ENCODE results near the gene SOWAHC. TPM values are rescaled to one million over a fixed set of nuclear protein-coding genes. Genes with fewer than 3 reads are reported as not detected.
"Not testable (repeated sequence)": the region's sequence is repeated elsewhere in the genome, so short reads cannot be mapped to it uniquely, and the experiment has no call there.

Gene SOWAHC, protein sequence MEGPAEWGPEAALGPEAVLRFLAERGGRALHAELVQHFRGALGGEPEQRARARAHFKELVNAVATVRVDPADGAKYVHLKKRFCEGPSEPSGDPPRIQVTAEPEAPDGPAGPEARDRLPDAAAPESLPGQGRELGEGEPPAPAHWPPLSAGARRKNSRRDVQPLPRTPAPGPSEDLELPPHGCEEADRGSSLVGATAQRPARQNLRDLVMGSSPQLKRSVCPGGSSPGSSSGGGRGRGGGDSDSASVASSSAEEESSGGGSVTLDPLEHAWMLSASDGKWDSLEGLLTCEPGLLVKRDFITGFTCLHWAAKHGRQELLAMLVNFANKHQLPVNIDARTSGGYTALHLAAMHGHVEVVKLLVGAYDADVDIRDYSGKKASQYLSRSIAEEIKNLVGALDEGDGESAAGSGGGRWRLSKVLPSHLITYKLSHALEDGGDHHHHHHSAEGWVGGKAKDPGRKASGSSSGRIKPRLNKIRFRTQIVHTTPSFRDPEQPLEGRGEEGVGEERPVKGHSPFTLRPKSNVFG
- polyA plus RNA-seq (ENCODE audit: insufficient read length in 12 of 12): 10 to 100 TPM in 3 of 12 donors, 1 to 10 TPM in 8, not detected in 1; 5.8 to 13.6 (median 7.2) TPM
- long read RNA-seq, donor 1, full-length matches to known transcripts: 56 of 56 reads
- long read RNA-seq, donor 1, partial matches to known transcripts: 0 of 56 reads
- long read RNA-seq, donor 1, other reads (novel, unspliced or antisense): 0 of 56 reads
- long read RNA-seq, donor 2, full-length matches to known transcripts: 13 of 13 reads
- long read RNA-seq, donor 2, partial matches to known transcripts: 0 of 13 reads
- long read RNA-seq, donor 2, other reads (novel, unspliced or antisense): 0 of 13 reads
- long read RNA-seq, donor 3, full-length matches to known transcripts: 7 of 7 reads
- long read RNA-seq, donor 3, partial matches to known transcripts: 0 of 7 reads
- long read RNA-seq, donor 3, other reads (novel, unspliced or antisense): 0 of 7 reads
- long read RNA-seq, donor 4, full-length matches to known transcripts: 5 of 5 reads
- long read RNA-seq, donor 4, partial matches to known transcripts: 0 of 5 reads
- long read RNA-seq, donor 4, other reads (novel, unspliced or antisense): 0 of 5 reads
- long read RNA-seq, donor 5, full-length matches to known transcripts: 22 of 22 reads
- long read RNA-seq, donor 5, partial matches to known transcripts: 0 of 22 reads
- long read RNA-seq, donor 5, other reads (novel, unspliced or antisense): 0 of 22 reads
- long read RNA-seq, donor 6, full-length matches to known transcripts: 7 of 7 reads
- long read RNA-seq, donor 6, partial matches to known transcripts: 0 of 7 reads
- long read RNA-seq, donor 6, other reads (novel, unspliced or antisense): 0 of 7 reads
- long read RNA-seq, donor 7, full-length matches to known transcripts: 4 of 4 reads
- long read RNA-seq, donor 7, partial matches to known transcripts: 0 of 4 reads
- long read RNA-seq, donor 7, other reads (novel, unspliced or antisense): 0 of 4 reads
- long read RNA-seq, donor 8, full-length matches to known transcripts: 19 of 19 reads
- long read RNA-seq, donor 8, partial matches to known transcripts: 0 of 19 reads
- long read RNA-seq, donor 8, other reads (novel, unspliced or antisense): 0 of 19 reads
- long read RNA-seq, donor 9, full-length matches to known transcripts: 8 of 8 reads
- long read RNA-seq, donor 9, partial matches to known transcripts: 0 of 8 reads
- long read RNA-seq, donor 9, other reads (novel, unspliced or antisense): 0 of 8 reads
- long read RNA-seq, donor 10, full-length matches to known transcripts: 8 of 8 reads
- long read RNA-seq, donor 10, partial matches to known transcripts: 0 of 8 reads
- long read RNA-seq, donor 10, other reads (novel, unspliced or antisense): 0 of 8 reads
- long read RNA-seq, donor 11, full-length matches to known transcripts: 22 of 22 reads
- long read RNA-seq, donor 11, partial matches to known transcripts: 0 of 22 reads
- long read RNA-seq, donor 11, other reads (novel, unspliced or antisense): 0 of 22 reads

GRCh38 chr2:109613922-109614714 lies at the start of gene SOWAHC, which contains the start of gene SEPTIN10:
Gene SOWAHC (plus strand): TSS chr2:109614364. CDS start chr2:109614490, 126 bp downstream.
Gene SEPTIN10 (minus strand): TSS chr2:109613966. CDS start chr2:109613827, 139 bp downstream.
- DNase-seq: peak; percentile 97

- DNase-seq: no peak
Observed at GRCh38 chr2:109575373-109575772, 38.8 kb upstream of the SOWAHC start.

- not testable (repeated sequence) for DNase-seq
Observed at GRCh38 chr2:109577630-109578029, 36.5 kb upstream of the SOWAHC start.

- DNase-seq: no peak
Observed at GRCh38 chr2:109582928-109583895, 31.0 kb upstream of the SOWAHC start.

GRCh38 chr2:109586687-109587086 lies 27.5 kb upstream of the SOWAHC start:
- no peak for DNase-seq

GRCh38 chr2:109591206-109591605 lies 23.0 kb upstream of the SOWAHC start:
- no peak for DNase-seq

GRCh38 chr2:109592905-109593304 lies 21.3 kb upstream of the SOWAHC start:
- no peak for DNase-seq

DNA sequence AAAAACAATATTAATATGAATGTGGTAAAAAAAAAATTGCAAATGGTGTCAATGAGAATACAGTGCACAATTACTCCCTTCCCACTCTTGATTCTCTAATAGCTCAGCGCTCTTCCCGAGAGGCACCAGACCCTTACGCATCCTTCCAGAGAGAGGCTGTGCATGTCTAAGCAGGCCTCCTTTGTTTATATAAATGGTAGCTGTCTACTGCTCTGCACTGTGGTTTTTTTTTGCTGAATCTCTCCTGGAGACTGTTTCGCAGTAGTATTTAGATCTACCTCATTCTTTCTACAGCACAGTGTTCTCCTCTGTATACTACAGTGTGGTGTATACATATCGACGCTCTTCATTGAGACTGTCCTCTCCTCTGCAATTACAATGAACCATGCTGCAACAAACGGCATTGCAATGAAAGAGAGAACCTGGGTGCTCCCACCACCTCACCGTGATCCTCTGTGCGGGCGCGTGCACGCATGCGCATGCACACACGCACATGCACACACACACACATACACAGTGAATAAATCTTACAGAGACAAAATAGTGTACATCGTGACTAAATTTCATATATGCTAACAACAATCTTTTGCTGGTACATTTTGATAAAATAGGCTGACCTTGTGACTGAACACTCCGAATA lies 19.8 kb upstream of the SOWAHC start:
- no peak for DNase-seq

DNA sequence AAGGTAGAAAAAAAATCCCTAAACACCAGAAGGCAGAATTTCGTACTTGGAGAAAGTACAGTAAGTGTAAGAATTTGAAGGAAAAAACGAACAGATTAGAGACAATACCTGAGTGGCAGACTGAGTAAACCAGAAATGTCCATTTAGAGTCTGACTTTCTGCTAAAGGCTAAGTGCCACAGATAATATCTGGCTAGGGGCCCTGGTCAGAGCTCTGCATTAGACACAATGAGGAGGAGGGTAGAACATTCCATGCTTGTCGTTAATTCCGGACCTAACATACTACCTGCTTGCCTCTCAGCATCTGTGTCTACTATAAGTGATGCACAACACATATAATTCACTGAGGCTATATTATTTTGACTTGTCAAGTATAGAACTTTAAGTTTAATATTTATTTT lies 18.5 kb upstream of the SOWAHC start:
- DNase-seq: no peak

DNA sequence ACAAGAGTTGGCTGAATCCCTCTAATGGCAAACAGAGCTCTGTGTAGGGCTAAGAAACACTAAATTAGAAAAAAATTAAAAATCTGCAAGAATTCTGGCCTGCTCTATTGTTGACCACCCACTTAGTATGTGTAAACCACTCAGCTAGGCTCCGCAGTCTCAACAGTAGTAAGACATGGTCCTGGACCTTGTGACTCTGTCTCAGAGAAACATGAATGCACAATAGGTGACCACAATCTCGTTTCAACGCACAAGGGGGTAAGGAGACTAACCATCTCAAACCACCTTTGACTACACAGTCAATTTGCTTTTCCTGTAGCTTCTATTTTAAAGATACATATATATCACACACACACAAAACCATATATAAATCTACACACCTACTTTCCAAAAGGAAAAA lies 16.9 kb upstream of the SOWAHC start:
- DNase-seq: no peak

GRCh38 chr2:109601783-109602182 lies 12.4 kb upstream of the SOWAHC start:
- DNase-seq: no peak

DNA sequence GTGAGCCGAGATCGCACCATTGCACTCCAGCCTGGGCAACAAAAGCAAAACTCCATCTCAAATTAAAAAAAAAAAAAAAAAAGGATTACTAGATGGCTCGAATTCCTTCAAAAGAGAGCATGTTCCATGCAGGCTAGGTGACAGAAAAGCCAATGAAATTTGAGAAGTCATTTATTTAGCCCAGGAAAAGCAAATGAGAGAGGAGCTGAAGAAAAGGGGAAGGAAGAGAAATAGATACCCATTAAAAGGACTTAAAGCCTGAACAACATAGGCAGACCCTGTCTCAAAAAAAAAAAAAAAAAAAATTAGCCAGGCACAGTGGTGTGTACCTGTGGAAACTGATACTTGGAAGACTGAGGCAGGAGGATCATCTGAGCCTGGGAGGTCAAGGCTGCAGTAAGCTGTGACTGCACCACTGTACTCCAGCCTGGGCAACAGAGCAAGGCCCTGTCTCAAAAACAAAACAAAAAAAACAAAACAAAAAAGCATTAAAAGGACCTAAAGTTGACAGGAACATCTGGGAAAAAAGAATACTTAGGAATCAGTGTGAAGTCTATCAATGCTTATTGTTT lies 11.5 kb upstream of the SOWAHC start:
- no peak for DNase-seq

DNA sequence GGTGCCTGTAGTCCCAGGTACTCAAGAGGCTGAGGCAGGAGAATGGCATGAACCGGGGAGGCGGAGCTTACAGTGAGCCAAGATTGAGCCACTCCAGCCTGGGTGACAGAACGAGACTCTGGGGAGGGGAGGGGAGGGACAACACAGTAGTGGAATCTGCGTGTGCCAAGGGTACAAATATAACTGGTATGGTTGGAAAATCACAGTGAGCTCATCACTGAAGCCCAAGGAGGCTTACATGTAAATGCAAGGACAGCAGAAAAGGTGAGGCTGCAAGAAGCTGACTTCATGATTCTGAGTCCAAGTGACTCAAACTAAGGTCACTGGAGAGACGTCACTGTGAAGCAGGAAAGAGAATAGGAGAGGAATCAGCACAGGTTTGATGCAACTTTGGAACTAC lies 9.6 kb upstream of the SOWAHC start:
- no peak for DNase-seq

- DNase-seq: no peak
Observed at GRCh38 chr2:109607766-109608165, 6.4 kb upstream of the SOWAHC start.

- DNase-seq: no peak
Observed at GRCh38 chr2:109609352-109610024, 4.7 kb upstream of the SOWAHC start.

DNA sequence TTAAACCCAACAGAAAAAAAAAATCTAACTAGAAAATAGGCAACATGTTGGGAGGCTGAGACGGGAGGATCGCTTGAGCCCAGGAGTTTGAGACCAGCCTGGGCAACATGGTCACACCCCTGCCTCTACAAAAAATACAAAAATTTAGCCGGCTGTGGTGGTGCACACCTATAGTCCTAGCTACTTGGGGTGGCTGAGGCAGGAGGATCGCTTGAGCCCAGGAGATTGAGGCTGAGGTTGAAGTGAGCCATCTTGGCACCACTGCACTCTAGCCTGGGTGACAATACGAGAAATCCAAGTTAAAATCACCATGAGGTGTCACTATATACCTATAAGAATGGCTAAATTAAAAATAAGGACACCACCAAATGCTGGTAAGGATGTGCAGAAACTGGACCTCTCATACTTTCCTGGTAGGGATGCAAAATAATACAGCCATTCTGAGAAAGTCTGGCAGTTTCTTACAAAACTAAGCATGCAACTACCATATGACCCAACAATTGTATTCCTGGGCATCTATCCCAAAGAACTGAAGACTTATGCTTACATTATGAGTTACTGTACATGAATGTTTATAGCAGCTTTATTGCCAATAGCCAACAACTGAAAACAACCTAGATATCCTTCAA lies 2.6 kb upstream of the SOWAHC start:
- peak; percentile 34 for DNase-seq

All from muscle of arm (tissue), 14 donors.